ENCODE measurements around the gene POTEF.
"Not testable (repeated sequence)": the region's sequence is repeated elsewhere in the genome, so short reads cannot be mapped to it uniquely, and the experiment has no call there.

DNA sequence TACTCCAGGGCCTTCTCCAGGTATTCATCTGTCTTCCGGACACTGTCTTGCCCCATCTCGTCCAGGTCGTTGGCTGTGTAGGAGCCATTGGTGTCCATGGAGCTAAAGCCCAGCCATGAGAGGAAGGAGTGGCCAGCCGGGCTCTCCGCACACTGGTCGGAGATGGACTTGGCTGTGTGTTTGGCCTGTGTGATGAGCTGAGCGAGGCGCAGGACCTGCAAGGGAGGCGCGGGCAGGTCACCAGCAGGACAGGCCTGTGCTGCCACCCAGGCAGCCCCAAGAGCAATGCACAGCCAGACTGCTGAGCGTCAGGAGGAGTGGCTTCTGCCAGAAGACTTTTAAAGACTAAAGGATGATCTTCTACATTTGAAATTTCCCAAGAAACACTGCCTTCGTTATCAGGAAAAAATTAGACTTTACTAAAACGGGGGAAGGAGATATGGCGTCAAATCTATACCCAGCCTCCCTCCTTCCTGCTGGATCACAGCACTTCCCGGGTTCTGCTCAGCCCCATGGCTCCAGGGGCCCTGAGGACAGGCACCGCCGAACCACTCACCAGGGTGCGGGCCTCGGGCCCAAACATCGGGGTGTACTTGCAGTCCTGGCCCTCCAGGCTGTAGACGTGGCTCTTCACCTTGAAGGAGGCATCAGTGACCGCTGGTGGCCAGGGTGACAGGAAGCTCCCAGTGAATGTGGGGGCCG lies 24.9 kb upstream of the POTEF start:
- TF ChIP-seq, protein P1, sequence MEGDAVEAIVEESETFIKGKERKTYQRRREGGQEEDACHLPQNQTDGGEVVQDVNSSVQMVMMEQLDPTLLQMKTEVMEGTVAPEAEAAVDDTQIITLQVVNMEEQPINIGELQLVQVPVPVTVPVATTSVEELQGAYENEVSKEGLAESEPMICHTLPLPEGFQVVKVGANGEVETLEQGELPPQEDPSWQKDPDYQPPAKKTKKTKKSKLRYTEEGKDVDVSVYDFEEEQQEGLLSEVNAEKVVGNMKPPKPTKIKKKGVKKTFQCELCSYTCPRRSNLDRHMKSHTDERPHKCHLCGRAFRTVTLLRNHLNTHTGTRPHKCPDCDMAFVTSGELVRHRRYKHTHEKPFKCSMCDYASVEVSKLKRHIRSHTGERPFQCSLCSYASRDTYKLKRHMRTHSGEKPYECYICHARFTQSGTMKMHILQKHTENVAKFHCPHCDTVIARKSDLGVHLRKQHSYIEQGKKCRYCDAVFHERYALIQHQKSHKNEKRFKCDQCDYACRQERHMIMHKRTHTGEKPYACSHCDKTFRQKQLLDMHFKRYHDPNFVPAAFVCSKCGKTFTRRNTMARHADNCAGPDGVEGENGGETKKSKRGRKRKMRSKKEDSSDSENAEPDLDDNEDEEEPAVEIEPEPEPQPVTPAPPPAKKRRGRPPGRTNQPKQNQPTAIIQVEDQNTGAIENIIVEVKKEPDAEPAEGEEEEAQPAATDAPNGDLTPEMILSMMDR (conservative IDR thresholded peaks at IDR 0.05 in 1 of 2, IDR thresholded peaks at IDR 0.05 in 1 of 2; ENCODE audit: extremely low read depth in 1 of 2, insufficient read depth in 1 of 2, low read depth in 1 of 2, low read length in 2 of 2): not testable (repeated sequence)
- TF ChIP-seq EZH2 (IDR thresholded peaks at IDR 0.05; ENCODE audit: borderline replicate concordance, low read length): not testable (repeated sequence)
